Posterior cingulate gyrus (tissue), 11 donors: ENCODE measurements around the gene TNRC18.
A peak's percentile ranks its signal among the peaks of the same experiment; 100 is the strongest.
"Not testable (repeated sequence)": the region's sequence is repeated elsewhere in the genome, so short reads cannot be mapped to it uniquely, and the experiment has no call there.

Source experiments
- DNase-seq, 10 donors: peaks; one replicate each; pipeline versions ENCODE4 v3.0.0 to v3.0.0-alpha.2; 2020 to 2021; ENCODE audit warnings: mixed read lengths in 3 of 10
- intact Hi-C: fragments of 100-400 bp; cut with DNase I; formaldehyde crosslinking; loops from one replicate; pipeline ENCODE4 v1.15.1; 2023

The TNRC18 gene

GRCh38 chr7:5330288-5330687 lies 93.3 kb downstream of the TNRC18 start:
- intact Hi-C loops: no loop called here
- no peak for DNase-seq

GRCh38 chr7:5324961-5325360 lies 98.7 kb downstream of the TNRC18 start:
- intact Hi-C loops: no loop called here
- DNase-seq: no peak

DNA sequence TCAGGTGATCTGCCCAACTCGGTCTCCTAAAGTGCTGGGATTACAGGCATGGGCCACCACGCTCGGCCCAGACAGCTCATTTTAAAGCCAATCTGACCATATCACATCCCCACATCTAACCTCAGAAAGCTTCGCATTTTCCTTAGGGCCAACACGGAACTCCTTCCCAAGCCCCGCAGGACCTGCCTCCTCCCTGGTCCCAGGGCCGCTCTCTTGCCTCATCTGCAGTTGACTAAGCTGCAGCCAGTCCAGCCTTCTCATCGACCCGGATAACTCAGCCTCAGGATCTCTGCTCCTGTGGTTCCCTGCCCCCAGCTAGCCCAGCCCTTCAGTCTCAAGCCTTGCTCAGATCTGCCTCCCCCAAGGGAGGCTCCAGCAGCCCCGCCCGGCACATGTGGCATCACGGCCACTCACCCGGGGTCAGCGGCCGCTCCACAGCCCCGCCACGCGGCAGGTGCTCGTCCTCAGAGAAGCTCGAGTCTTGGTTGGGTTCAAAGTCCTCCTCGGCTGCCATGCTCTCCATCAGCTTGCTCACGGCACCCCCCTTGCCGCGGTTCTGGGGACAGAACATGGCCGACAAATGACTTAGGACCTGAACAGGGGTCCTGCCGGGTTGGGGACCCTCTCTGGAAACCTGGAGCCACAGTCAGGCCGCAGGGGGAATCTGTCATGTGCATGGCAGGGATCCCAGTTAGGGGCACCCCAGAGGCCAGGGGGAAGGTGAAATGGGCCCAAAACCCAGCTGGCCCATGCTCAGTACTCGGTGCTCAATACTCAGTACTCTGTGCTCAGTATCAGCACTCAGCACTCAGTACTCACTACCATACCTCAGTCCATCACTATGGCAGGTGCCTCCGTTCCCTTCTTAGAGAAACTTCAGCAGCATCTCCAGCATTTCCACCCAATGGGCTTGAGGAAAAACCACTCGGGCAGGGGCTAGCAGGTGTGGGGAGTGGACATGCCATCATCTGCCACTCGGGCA lies 99.5 kb downstream of the TNRC18 start:
- intact Hi-C loops, DNase-seq: not testable (repeated sequence)

GRCh38 chr7:5322621-5323410 lies 100.8 kb downstream of the TNRC18 start:
- intact Hi-C loops: no loop called here
- DNase-seq: no peak

DNA sequence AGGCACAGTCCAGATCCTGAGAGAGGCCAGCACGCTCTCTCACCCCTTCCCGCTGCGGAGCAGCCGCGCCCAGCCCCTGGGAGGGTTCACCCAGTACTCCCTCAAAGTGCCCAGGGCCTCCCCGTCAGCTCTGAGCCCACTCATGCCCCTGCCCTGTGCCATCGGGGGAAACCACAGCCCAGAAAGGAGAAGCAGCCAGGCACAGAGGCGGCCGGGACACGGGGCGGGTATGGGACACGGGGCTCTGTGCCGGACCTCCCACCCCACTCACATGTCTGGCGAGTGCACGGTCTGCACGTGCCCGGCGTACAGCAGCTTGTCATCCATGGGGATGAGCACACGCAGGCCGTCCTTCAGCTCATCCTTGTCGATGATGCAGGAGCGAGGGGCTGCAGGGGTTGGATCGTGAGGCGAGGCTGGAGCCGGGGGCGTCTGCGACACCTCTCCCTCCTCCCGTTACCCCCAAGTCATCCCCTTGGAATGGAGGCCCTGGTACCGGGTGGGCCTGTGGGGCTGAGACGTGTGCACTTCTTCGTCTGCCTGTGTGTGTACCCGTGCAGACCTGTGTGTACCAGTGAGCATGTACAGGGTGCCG lies 102.7 kb downstream of the TNRC18 start:
- no peak for DNase-seq
- intact Hi-C loops: no loop called here

- DNase-seq: no peak
- intact Hi-C loops: no loop called here
Observed at GRCh38 chr7:5320391-5320790, 103.2 kb downstream of the TNRC18 start.

GRCh38 chr7:5318613-5319012 lies 105.0 kb downstream of the TNRC18 start:
- not testable (repeated sequence) for DNase-seq

DNA sequence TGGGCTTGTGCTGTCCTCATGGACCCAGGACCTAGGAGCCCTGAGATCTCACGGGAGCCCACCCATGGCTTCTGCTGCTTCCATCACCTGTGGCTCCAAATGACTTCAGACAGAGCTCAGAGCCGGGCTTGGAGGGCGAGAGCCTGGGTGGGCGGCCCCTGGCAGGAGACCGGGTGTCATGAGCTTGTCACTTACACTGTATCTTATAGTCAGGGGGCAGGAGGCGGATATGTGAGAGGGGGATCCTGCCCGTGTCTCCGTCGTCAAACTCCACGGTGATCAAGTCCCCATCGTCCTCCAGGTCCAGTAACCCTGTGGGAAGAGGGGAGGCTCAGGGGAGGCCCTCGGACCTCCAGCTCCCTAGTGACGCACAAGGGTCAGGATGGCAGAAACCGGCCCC lies 107.9 kb downstream of the TNRC18 start:
- intact Hi-C loops: no loop called here
- no peak for DNase-seq

More at GRCh38 chr7:5318613-5319012, 105.0 kb downstream of the TNRC18 start:
- intact Hi-C loops: not testable (repeated sequence)

GRCh38 chr7:5314864-5315263 lies 108.8 kb downstream of the TNRC18 start:
- DNase-seq: no peak
- intact Hi-C loops: no loop called here

DNA sequence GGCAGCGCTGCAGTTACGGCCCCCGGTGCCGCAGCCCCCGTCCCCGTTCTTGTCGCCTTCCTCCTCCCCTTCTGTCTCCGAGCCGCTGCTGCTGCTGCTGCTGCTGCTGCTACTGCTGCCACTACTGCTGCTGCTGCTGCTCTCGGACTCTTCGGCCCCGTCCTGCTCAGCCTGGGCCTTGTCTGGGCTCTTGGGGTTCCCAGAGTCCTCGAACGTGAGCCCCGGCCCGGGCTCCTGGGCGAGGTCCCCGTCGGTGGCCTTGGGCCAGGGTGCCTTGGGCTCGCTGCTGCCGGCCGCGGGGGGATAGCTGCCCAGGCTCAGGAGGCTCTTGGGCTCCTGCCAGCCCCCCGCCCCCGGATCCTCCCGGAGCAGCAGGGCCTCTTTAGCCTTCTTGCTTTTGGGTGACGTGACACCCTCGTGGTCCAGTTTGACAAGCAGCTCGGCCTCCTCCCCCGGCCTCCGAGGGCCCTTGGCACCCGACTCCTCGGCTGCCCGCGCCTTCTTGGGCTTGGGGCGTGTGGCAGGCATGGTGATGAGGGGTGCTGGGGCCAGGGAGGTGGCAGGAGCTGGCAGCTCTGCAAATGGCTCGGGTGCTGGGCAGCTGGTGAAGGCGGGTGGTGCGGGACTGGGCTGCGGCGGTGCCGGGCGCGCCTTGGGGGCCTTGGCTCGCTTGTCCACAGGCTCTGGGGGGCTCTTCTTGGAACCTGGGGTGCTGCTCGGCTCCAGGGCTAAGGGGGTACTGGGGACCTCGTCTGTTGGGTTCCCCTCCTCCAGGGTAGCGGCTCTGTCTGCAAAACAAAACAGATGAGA lies 110.4 kb downstream of the TNRC18 start:
- DNase-seq: peak in 3 of 10 donors; percentile 23 to 88 (median 29)
- intact Hi-C loops: not testable (repeated sequence)

GRCh38 chr7:5312276-5313070 lies 111.2 kb downstream of the TNRC18 start:
- intact Hi-C loops, DNase-seq: not testable (repeated sequence)

GRCh38 chr7:5310822-5311405 lies 112.7 kb downstream of the TNRC18 start:
- no peak for DNase-seq
- intact Hi-C loops: no loop called here

- DNase-seq: no peak
- intact Hi-C loops: no loop called here
Observed at GRCh38 chr7:5309146-5309545, 114.5 kb downstream of the TNRC18 start.

DNA sequence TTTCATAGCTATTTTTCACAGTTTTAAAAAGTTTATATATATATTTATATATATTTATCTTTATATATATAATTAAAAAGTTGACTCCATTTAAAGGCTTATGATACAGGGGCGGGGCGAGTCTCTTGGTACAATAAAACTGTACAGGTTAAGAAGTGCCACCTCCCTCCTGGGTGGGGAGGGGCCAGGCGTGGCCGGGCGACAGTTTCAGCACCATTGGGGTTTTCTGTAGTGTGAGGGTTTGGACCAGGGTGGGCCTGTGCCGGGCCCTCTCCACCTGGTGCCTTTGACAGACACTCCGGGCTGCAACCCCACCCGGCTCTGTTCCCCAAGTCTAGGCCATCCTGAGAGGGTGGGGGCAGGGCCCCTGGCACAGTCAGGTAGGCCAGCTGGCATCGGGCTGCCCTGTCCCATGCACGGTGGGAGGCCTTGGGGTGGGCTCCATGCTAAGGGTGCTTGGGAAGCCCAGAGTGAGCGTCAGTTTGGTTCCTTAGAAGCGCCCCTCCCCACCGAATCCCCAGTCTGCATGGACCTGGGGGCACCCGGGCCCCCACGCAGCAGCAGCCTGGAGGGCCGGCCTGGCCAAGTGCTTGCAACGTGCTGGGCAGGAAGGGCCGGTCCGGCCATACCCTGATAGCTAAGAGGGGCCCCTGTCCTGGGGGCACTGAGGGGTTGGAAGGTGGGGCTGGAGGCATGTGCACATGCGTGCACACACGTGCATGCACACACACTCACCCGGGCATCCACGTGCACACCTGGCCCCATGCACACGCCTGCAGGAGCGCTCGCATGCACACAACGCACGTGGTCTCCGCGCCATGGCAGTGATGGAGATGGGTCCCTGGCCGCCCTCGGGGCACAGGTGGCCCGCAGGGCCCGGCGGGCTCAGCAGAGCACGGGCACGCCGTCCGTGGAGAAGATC lies 116.2 kb downstream of the TNRC18 start:
- intact Hi-C loops, DNase-seq: not testable (repeated sequence)

- DNase-seq, intact Hi-C loops: not testable (repeated sequence)
Observed at GRCh38 chr7:5305050-5305449, 118.6 kb downstream of the TNRC18 start.

DNA sequence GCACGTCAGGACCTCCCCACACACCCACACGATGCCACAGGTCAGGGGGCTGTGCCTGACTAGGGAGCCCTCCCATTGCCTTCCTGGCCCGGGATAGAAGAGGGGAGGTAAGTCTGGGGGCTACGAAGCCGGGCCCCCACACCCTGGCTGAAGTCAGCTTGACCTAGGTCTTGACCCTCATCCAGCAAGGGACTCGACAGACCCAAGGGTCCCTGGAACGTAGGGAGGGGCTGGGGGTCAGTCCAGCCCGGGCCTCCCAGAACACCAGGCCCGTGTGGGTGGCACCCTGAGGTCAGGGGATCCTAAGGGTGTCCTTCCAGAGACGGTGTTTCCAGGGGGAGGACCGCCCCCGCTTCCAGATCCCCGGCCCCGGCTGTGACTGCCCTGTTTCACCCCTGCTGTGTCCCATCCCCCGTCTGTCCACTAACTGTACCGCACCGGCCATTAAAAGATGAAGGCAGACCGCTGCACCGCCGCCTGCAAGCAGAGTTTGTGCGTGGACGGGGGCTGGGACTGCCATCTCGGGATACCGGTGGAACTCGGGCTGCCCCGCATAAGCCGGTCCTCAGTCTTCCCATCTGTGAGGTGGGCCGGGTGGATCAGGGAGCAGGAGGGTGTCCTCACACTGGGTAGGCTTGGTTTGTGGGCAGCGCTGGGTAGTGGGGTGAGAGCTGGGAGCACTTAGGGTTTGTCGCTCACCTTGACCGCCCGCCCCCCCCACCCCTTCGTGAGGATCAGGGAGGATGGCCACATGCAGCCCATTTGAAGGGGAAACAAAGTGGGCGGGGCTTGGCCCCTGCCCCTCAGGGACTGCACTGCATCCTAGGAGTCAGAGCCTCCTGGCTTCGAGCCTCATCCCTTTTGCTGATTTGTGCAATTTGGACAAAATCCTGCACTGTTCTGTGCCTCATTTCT lies 119.8 kb downstream of the TNRC18 start:
- no peak for DNase-seq

DNA sequence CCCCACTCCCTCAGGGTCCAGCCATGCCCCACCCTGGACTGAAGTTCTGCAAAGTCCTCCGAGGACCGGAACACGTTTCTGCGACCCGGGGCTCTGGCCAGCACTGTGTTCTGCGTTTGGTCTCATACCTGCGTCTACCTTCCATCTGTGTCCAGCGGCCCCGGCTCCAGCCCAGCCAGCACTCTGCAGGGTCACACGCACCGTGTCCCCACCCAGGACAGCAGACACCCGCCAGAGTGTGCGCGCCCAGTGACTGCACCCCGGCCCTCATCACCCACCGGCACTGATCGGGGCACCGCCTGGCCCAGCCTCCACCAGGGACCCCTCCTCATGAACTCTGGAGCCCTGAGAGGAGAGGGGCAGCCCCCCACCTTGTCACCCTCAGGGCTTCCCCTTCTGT lies 120.6 kb downstream of the TNRC18 start:
- no peak for DNase-seq
- intact Hi-C loops: no loop called here

More for the DNA sequence above, 119.8 kb downstream of the TNRC18 start:
- intact Hi-C loops: no loop called here
